ENCODE measurements around the gene ITGBL1. TPM values are rescaled to one million over a fixed set of nuclear protein-coding genes. Genes with fewer than 3 reads are reported as not detected.

Gene ITGBL1
- total RNA-seq, 1 experiment from 2014 or later, result not detected

DNA sequence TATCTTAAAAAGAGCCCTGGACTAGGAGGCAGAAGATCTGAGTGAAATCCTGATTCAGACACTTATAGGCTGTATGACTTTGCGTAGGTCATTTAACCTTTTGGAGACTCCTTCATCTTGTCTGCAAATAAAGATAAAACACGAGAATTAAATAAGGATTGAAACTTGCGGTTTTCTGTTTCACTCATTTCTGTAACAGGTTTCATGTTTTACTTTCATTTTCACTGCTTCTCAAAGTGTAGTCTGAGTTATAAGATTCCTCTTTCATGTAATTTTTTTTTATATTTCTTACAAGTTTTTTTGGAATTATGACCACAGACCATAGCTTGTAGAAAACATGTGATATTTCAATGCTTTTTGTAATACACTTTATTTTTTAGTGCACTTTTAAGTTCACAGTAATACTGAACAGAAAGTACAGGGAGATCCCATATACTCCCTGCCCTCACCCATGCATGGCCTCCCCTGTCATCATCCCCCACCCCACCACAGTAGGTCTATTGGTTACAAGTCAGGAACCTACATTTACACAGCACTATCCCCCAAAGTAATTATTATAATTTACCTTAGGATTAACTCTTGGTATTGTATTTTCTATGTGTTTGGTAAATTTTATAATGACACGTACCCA is 174.6 kb downstream of the ITGBL1 start:
- DNase-seq (ENCODE audit: unreplicated experiment), result no peak
- POLR2A ChIA-PET, result interaction anchor here (0.9 to 1.1 kb wide), 2 partner anchors 11 to 17 kb away, joined by 3 to 4 read pairs; no protein-coding TSS in a partner anchor
- Mint-ChIP-seq H3K4me1 (ENCODE audit: insufficient read depth, unreplicated experiment) (peaks cover 19% of the 10 kb centered on the region), H3K27ac (ENCODE audit: low read depth, unreplicated experiment) (peak overlapping the region; percentile 25), H3K27me3 (ENCODE audit: insufficient read depth, unreplicated experiment) (no peaks in the 10 kb centered on the region), H3K36me3 (ENCODE audit: insufficient read depth, unreplicated experiment) (no peaks in the 10 kb centered on the region), H3K9me3 (ENCODE audit: unreplicated experiment) (no peaks in the 10 kb centered on the region), H3K4me3 (ENCODE audit: unreplicated experiment) (no peak overlapping the region)
- CTCF ChIA-PET, result interaction anchor here (0.6 kb wide), 1 partner anchor 1220 kb away, joined by 3 read pairs; no protein-coding TSS in a partner anchor
- intact Hi-C loops (cut with micrococcal nuclease), result loop anchor here (2.0 to 10.0 kb wide), 2 partner anchors 14 to 172 kb away; partner anchors contain the start of gene ITGBL1
- no TSS peak for BruUV-seq (replicated peaks)
- no peak for TF ChIP-seq CTCF (IDR thresholded peaks at IDR 0.05; ENCODE audit: unreplicated experiment)

DNA sequence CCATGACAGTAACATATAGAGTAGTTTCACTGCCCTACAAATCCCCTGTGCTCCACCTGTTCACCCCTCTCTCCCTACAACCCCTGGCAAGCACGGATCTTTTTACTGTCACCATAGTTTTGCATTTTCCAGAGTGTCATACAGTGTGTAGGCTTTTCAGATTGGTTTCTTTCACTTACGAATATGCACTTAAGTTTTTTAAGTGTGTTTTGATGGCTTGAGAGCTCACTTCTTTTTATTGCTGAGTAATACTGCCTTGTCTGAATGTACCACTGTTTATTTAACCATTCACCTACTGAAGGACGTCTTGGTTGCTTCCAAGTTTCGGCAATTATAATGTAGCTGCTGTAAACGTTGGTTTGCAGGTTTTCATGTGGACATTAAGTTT is 175.1 kb downstream of the ITGBL1 start:
- Mint-ChIP-seq H3K27ac (ENCODE audit: low read depth, unreplicated experiment) (peak overlapping the region; percentile 25), H3K9me3 (ENCODE audit: unreplicated experiment) (no peaks in the 10 kb centered on the region), H3K36me3 (ENCODE audit: insufficient read depth, unreplicated experiment) (no peaks in the 10 kb centered on the region), H3K4me1 (ENCODE audit: insufficient read depth, unreplicated experiment) (peaks cover 19% of the 10 kb centered on the region), H3K27me3 (ENCODE audit: insufficient read depth, unreplicated experiment) (no peaks in the 10 kb centered on the region), H3K4me3 (ENCODE audit: unreplicated experiment) (no peak overlapping the region)
- intact Hi-C loops (cut with micrococcal nuclease), result loop anchor here (2.0 to 10.0 kb wide), 2 partner anchors 13 to 173 kb away; partner anchors contain the start of gene ITGBL1
- no TSS peak for BruUV-seq (replicated peaks)
- TF ChIP-seq CTCF (IDR thresholded peaks at IDR 0.05; ENCODE audit: unreplicated experiment), result no peak
- CTCF ChIA-PET, result no interaction called here
- no peak for DNase-seq (ENCODE audit: unreplicated experiment)
- POLR2A ChIA-PET, result no interaction called here

GRCh38 chr13:101628900-101629299 is 176.4 kb downstream of the ITGBL1 start:
- no peak for TF ChIP-seq CTCF (IDR thresholded peaks at IDR 0.05; ENCODE audit: unreplicated experiment)
- H3K4me3 Mint-ChIP-seq (ENCODE audit: unreplicated experiment), result no peak overlapping the region
- H3K27me3 Mint-ChIP-seq (ENCODE audit: insufficient read depth, unreplicated experiment), result no peaks in the 10 kb centered on the region
- BruUV-seq (replicated peaks), result no TSS peak
- H3K36me3 Mint-ChIP-seq (ENCODE audit: insufficient read depth, unreplicated experiment), result no peaks in the 10 kb centered on the region
- no peak overlapping the region for H3K27ac Mint-ChIP-seq (ENCODE audit: low read depth, unreplicated experiment)
- H3K9me3 Mint-ChIP-seq (ENCODE audit: unreplicated experiment), result no peaks in the 10 kb centered on the region
- intact Hi-C loops (cut with micrococcal nuclease), result loop anchor here (10.0 kb wide), 1 partner anchor 174 kb away; the partner anchor contains the start of gene ITGBL1
- ChIA-PET CTCF (no interaction called here), POLR2A (no interaction called here)
- DNase-seq (ENCODE audit: unreplicated experiment), result no peak
- peaks cover 12% of the 10 kb centered on the region for H3K4me1 Mint-ChIP-seq (ENCODE audit: insufficient read depth, unreplicated experiment)

GRCh38 chr13:101631395-101631794 is 178.9 kb downstream of the ITGBL1 start:
- no peak for TF ChIP-seq CTCF (IDR thresholded peaks at IDR 0.05; ENCODE audit: unreplicated experiment)
- no peak for DNase-seq (ENCODE audit: unreplicated experiment)
- Mint-ChIP-seq H3K4me3 (ENCODE audit: unreplicated experiment) (no peak overlapping the region), H3K27ac (ENCODE audit: low read depth, unreplicated experiment) (no peak overlapping the region), H3K4me1 (ENCODE audit: insufficient read depth, unreplicated experiment) (peaks cover 6% of the 10 kb centered on the region), H3K36me3 (ENCODE audit: insufficient read depth, unreplicated experiment) (no peaks in the 10 kb centered on the region), H3K27me3 (ENCODE audit: insufficient read depth, unreplicated experiment) (no peaks in the 10 kb centered on the region), H3K9me3 (ENCODE audit: unreplicated experiment) (no peaks in the 10 kb centered on the region)
- ChIA-PET POLR2A (interaction anchor here (0.6 to 2.8 kb wide), 4 partner anchors 9 to 126 kb away, joined by 3 to 9 read pairs (median 4); no protein-coding TSS in a partner anchor), CTCF (no interaction called here)
- BruUV-seq (replicated peaks), result no TSS peak
- intact Hi-C loops (cut with micrococcal nuclease), result no loop called here
